Epithelial cell of proximal tubule (primary cell): ENCODE results near the gene EPS8L2. TPM values are rescaled to one million over a fixed set of nuclear protein-coding genes. Genes with fewer than 3 reads are reported as not detected.
A peak's percentile ranks its signal among the peaks of the same experiment; 100 is the strongest.

Experiments used
- DNase-seq: peaks from one replicate; pipeline ENCODE4 v3.0.0-alpha.2; 2011; ENCODE audit warnings: low read depth
- H3K4me3 ChIP-seq: 2 replicates; pipeline ENCODE4 v1.5.1; 2011; ENCODE audit warnings: low read depth, mild to moderate bottlenecking, low read length
- CTCF ChIP-seq: conservative IDR thresholded peaks from 2 replicates; pipeline ENCODE4 v1.5.1; 2012; ENCODE audit warnings: low read depth, mild to moderate bottlenecking, low read length
- total RNA-seq: library from RNA; depleted of rRNA; stranded (reverse); fragments of >200 nt; gene quantifications from 2 replicates; pipeline ENCODE4 v1.2.3, GENCODE V29; 2015

The EPS8L2 gene
- total RNA-seq, 1 donor from 2014 or later: 151 TPM

- DNase-seq: no peak
- no peak for TF ChIP-seq CTCF
- peak overlapping the region; percentile 67 for H3K4me3 ChIP-seq
Measured at GRCh38 chr11:704228-704674, 1.8 kb upstream of the EPS8L2 start.

- no peak for DNase-seq
- peak overlapping the region; percentile 67 for H3K4me3 ChIP-seq
- no peak for TF ChIP-seq CTCF
Measured at GRCh38 chr11:704781-705645, 1.0 kb upstream of the EPS8L2 start.

- DNase-seq: no peak
- H3K4me3 ChIP-seq: peak overlapping the region; percentile 67
- TF ChIP-seq CTCF: no peak
Measured at GRCh38 chr11:706439-706956, 467 bp downstream of the EPS8L2 start.

GRCh38 chr11:706957-707816 is 1.2 kb downstream of the EPS8L2 start:
- peak; percentile 35 for TF ChIP-seq CTCF
- no peak for DNase-seq
- H3K4me3 ChIP-seq: peak overlapping the region; percentile 67

GRCh38 chr11:707817-708420 is 1.9 kb downstream of the EPS8L2 start:
- DNase-seq: no peak
- TF ChIP-seq CTCF: no peak
- H3K4me3 ChIP-seq: peak overlapping the region; percentile 67

- H3K4me3 ChIP-seq: peak overlapping the region; percentile 67
- TF ChIP-seq CTCF: no peak
- DNase-seq: no peak
Measured at GRCh38 chr11:708511-708910, 2.5 kb downstream of the EPS8L2 start.
